Measurements from ENCODE around the gene SCARB1. TPM values are rescaled to one million over a fixed set of nuclear protein-coding genes. Genes with fewer than 3 reads are reported as not detected.

Gene SCARB1
- total and polyA plus RNA-seq, 9 of the 15 experiments (the other 6 are each of a cell fraction or from before 2014, with no cell fraction given), result 0.56 to 157 (median 52.8) TPM

DNA sequence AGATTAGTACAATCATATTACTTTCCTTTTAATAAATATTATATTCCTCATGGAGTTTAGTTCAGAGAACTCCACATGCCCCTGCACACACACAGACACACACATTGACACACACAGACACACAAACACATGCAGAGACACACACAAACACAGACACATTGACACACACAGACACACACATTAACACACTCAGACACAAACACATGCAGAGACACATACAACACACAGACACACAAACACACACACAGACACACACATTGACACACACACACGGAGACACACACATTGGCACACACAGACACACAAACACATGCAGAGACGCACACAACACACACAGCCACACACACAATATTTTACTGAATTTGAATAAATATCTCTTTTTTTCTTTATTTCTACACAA, 12.5 kb upstream of the SCARB1 start (continued):
- TF ChIP-seq PHF20 (IDR thresholded peaks at IDR 0.05; ENCODE audit: partially characterized antibody) (peak; percentile 62), LEF1 (IDR thresholded peaks at IDR 0.05) (0 out of 2 replicates have a peak, but pooled peaks have one; percentile 15), HLTF (IDR thresholded peaks at IDR 0.05) (peak; percentile 93), FOXK2 (conservative IDR thresholded peaks at IDR 0.05 in 1 of 2, IDR thresholded peaks at IDR 0.05 in 1 of 2; ENCODE audit: low read depth in 2 of 2) (peak; percentile 33 to 42; a peak in 3 of 4 replicates), NFATC3 (IDR thresholded peaks at IDR 0.05) (0 out of 2 replicates have a peak, but pooled peaks have one; percentile 36), HDAC1 (IDR thresholded peaks at IDR 0.05) (peak in 1 of 2 experiments; percentile 75; a peak in 2 of 4 replicates), NCOA4 (IDR thresholded peaks at IDR 0.05; ENCODE audit: partially characterized antibody) (peak; percentile 86), SMARCA5 (IDR thresholded peaks at IDR 0.05) (peak; percentile 86), NBN (IDR thresholded peaks at IDR 0.05; ENCODE audit: low read depth) (0 out of 2 replicates have a peak, but pooled peaks have one; percentile 42), GABPA (tag; conservative IDR thresholded peaks at IDR 0.05; ENCODE audit: low read depth) (no peak), BRD9 (IDR thresholded peaks at IDR 0.05; ENCODE audit: low read depth, partially characterized antibody) (peak; percentile 56)
- TF ChIP-seq, protein P1, sequence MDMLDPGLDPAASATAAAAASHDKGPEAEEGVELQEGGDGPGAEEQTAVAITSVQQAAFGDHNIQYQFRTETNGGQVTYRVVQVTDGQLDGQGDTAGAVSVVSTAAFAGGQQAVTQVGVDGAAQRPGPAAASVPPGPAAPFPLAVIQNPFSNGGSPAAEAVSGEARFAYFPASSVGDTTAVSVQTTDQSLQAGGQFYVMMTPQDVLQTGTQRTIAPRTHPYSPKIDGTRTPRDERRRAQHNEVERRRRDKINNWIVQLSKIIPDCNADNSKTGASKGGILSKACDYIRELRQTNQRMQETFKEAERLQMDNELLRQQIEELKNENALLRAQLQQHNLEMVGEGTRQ (CRISPR knock-in tag; IDR thresholded peaks at IDR 0.05), result no peak
- TF ChIP-seq, protein P2, sequence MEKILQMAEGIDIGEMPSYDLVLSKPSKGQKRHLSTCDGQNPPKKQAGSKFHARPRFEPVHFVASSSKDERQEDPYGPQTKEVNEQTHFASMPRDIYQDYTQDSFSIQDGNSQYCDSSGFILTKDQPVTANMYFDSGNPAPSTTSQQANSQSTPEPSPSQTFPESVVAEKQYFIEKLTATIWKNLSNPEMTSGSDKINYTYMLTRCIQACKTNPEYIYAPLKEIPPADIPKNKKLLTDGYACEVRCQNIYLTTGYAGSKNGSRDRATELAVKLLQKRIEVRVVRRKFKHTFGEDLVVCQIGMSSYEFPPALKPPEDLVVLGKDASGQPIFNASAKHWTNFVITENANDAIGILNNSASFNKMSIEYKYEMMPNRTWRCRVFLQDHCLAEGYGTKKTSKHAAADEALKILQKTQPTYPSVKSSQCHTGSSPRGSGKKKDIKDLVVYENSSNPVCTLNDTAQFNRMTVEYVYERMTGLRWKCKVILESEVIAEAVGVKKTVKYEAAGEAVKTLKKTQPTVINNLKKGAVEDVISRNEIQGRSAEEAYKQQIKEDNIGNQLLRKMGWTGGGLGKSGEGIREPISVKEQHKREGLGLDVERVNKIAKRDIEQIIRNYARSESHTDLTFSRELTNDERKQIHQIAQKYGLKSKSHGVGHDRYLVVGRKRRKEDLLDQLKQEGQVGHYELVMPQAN (IDR thresholded peaks at IDR 0.05; ENCODE audit: borderline replicate concordance), result peak; percentile 77
- TF ChIP-seq, protein P3, sequence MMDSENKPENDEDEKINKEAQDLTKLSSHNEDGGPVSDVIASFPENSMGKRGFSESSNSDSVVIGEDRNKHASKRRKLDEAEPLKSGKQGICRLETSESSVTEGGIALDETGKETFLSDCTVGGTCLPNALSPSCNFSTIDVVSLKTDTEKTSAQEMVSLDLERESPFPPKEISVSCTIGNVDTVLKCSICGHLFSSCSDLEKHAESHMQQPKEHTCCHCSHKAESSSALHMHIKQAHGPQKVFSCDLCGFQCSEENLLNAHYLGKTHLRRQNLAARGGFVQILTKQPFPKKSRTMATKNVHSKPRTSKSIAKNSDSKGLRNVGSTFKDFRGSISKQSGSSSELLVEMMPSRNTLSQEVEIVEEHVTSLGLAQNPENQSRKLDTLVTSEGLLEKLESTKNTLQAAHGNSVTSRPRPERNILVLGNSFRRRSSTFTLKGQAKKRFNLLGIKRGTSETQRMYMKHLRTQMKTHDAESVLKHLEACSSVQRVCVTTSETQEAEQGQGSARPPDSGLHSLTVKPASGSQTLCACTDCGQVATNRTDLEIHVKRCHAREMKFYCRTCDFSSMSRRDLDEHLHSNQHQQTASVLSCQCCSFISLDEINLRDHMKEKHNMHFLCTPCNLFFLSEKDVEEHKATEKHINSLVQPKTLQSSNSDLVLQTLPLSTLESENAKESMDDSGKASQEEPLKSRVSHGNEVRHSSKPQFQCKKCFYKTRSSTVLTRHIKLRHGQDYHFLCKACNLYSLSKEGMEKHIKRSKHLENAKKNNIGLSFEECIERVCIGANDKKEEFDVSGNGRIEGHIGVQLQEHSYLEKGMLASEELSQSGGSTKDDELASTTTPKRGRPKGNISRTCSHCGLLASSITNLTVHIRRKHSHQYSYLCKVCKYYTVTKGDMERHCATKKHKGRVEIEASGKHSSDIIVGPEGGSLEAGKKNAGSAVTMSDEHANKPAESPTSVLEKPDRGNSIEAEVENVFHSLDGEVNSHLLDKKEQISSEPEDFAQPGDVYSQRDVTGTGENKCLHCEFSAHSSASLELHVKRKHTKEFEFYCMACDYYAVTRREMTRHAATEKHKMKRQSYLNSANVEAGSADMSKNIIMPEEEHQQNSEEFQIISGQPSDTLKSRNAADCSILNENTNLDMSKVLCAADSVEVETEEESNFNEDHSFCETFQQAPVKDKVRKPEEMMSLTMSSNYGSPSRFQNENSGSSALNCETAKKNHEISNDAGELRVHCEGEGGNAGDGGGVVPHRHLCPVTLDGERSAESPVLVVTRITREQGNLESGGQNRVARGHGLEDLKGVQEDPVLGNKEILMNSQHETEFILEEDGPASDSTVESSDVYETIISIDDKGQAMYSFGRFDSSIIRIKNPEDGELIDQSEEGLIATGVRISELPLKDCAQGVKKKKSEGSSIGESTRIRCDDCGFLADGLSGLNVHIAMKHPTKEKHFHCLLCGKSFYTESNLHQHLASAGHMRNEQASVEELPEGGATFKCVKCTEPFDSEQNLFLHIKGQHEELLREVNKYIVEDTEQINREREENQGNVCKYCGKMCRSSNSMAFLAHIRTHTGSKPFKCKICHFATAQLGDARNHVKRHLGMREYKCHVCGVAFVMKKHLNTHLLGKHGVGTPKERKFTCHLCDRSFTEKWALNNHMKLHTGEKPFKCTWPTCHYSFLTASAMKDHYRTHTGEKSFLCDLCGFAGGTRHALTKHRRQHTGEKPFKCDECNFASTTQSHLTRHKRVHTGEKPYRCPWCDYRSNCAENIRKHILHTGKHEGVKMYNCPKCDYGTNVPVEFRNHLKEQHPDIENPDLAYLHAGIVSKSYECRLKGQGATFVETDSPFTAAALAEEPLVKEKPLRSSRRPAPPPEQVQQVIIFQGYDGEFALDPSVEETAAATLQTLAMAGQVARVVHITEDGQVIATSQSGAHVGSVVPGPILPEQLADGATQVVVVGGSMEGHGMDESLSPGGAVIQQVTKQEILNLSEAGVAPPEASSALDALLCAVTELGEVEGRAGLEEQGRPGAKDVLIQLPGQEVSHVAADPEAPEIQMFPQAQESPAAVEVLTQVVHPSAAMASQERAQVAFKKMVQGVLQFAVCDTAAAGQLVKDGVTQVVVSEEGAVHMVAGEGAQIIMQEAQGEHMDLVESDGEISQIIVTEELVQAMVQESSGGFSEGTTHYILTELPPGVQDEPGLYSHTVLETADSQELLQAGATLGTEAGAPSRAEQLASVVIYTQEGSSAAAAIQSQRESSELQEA (IDR thresholded peaks at IDR 0.05; ENCODE audit: low read depth), result peak; percentile 59; the same call in 1 of the 2 replicates
- TF ChIP-seq, protein P4, sequence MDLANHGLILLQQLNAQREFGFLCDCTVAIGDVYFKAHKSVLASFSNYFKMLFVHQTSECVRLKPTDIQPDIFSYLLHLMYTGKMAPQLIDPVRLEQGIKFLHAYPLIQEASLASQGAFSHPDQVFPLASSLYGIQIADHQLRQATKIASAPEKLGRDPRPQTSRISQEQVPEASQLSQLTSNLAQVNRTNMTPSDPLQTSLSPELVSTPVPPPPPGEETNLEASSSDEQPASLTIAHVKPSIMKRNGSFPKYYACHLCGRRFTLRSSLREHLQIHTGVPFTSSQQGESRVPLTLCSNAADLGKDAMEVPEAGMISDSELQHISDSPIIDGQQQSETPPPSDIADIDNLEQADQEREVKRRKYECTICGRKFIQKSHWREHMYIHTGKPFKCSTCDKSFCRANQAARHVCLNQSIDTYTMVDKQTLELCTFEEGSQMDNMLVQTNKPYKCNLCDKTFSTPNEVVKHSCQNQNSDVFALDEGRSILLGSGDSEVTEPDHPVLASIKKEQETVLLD (IDR thresholded peaks at IDR 0.05), result peak; percentile 64; the same call in 1 of the 2 replicates
- TF ChIP-seq, protein P5, sequence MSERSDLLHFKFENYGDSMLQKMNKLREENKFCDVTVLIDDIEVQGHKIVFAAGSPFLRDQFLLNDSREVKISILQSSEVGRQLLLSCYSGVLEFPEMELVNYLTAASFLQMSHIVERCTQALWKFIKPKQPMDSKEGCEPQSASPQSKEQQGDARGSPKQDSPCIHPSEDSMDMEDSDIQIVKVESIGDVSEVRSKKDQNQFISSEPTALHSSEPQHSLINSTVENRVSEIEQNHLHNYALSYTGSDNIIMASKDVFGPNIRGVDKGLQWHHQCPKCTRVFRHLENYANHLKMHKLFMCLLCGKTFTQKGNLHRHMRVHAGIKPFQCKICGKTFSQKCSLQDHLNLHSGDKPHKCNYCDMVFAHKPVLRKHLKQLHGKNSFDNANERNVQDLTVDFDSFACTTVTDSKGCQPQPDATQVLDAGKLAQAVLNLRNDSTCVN (CRISPR knock-in tag; IDR thresholded peaks at IDR 0.05), result peak; percentile 90; the same call in 1 of the 2 replicates
